DMS153 treated with DMSO at 0.1 percent for 48 hours (cell line): ENCODE data around the gene IWS1.
A peak's percentile ranks its signal among the peaks of the same experiment; 100 is the strongest.
"Not testable (repeated sequence)": the region's sequence is repeated elsewhere in the genome, so short reads cannot be mapped to it uniquely, and the experiment has no call there.

ENCODE experiments used
- DNase-seq: peaks from one replicate; lab custom pipeline; 2025; ENCODE audit not compliant: unreplicated experiment; lab: John Stamatoyannopoulos, UW

IWS1 gene

GRCh38 chr2:127530245-127531140 is 4.2 kb upstream of the IWS1 start:
- DNase-seq, result no peak

GRCh38 chr2:127529416-127529815 is 3.1 kb upstream of the IWS1 start:
- DNase-seq, result not testable (repeated sequence)

GRCh38 chr2:127528487-127528886 is 2.2 kb upstream of the IWS1 start:
- DNase-seq, result no peak

- DNase-seq, result peak; percentile 72
Observed at GRCh38 chr2:127527001-127527804, 914 bp upstream of the IWS1 start.

- no peak for DNase-seq
Observed at GRCh38 chr2:127525691-127526131, 578 bp downstream of the IWS1 start.

GRCh38 chr2:127524198-127524834 is 2.0 kb downstream of the IWS1 start:
- not testable (repeated sequence) for DNase-seq

- no peak for DNase-seq
Observed at GRCh38 chr2:127523269-127523939, 2.9 kb downstream of the IWS1 start.

GRCh38 chr2:127520424-127520823 is 5.9 kb downstream of the IWS1 start:
- DNase-seq, result no peak

- DNase-seq, result no peak
Observed at GRCh38 chr2:127517465-127517864, 8.8 kb downstream of the IWS1 start.

- DNase-seq, result no peak
Observed at GRCh38 chr2:127516041-127516762, 10.1 kb downstream of the IWS1 start.

GRCh38 chr2:127515383-127515915 is 10.8 kb downstream of the IWS1 start:
- no peak for DNase-seq

- no peak for DNase-seq
Observed at GRCh38 chr2:127514485-127514884, 11.8 kb downstream of the IWS1 start.

GRCh38 chr2:127514076-127514475 is 12.2 kb downstream of the IWS1 start:
- DNase-seq, result no peak

GRCh38 chr2:127512362-127512761 is 13.9 kb downstream of the IWS1 start:
- DNase-seq, result no peak

GRCh38 chr2:127511917-127512316 is 14.4 kb downstream of the IWS1 start:
- no peak for DNase-seq

GRCh38 chr2:127511090-127511695 is 15.1 kb downstream of the IWS1 start:
- no peak for DNase-seq

- no peak for DNase-seq
Observed at GRCh38 chr2:127510073-127510472, 16.2 kb downstream of the IWS1 start.

- DNase-seq, result peak; percentile 53
Observed at GRCh38 chr2:127508631-127509034, 17.7 kb downstream of the IWS1 start.

- no peak for DNase-seq
Observed at GRCh38 chr2:127508023-127508630, 18.2 kb downstream of the IWS1 start.
